HepG2 (cell line): ENCODE measurements around the gene PDGFB. TPM values are rescaled to one million over a fixed set of nuclear protein-coding genes. Genes with fewer than 3 reads are reported as not detected.

Experiments
- NAIF1 ChIP-seq: sonication (generic); formaldehyde crosslinking; IDR thresholded peaks from 2 replicates; pipeline ENCODE4 v1.5.0; 2020; ENCODE audit warnings: mild to moderate bottlenecking, missing genetic modification reagents, borderline replicate concordance
- SIX4 ChIP-seq: sonication (generic); formaldehyde crosslinking; IDR thresholded peaks from 2 replicates; pipeline ENCODE4 v1.4.0; 2020; ENCODE audit warnings: missing genetic modification reagents
- SOX13 ChIP-seq, 3 experiments: fragments of 450-650 bp in 1 of 3; sonication (generic) in 1 of 3; formaldehyde crosslinking in 1 of 3; IDR thresholded peaks in 2 of 3; conservative IDR thresholded peaks in 1 of 3; 2 replicates each; pipeline versions ENCODE4 v1.5.0 to v1.6.1; 2016 to 2020; ENCODE audit warnings: antibody characterized with exemption in 1 of 3, mild to moderate bottlenecking in 1 of 3, missing compliant biosample characterization in 1 of 3, missing genetic modification reagents in 1 of 3, moderate library complexity in 1 of 3
- ZBTB7A ChIP-seq: sonication (generic); formaldehyde crosslinking; IDR thresholded peaks from 2 replicates; pipeline ENCODE4 v1.8.0; 2022; ENCODE audit warnings: mild to moderate bottlenecking, missing genetic modification reagents
- ZNF121 ChIP-seq: sonication (generic); formaldehyde crosslinking; IDR thresholded peaks from 2 replicates; pipeline ENCODE4 v1.5.0; 2020; ENCODE audit warnings: mild to moderate bottlenecking, missing genetic modification reagents
- ZNF180 ChIP-seq: sonication (generic); formaldehyde crosslinking; IDR thresholded peaks from 2 replicates; pipeline ENCODE4 v1.4.0; 2020; ENCODE audit warnings: low read depth, missing genetic modification reagents, borderline replicate concordance
- ZNF224 ChIP-seq: sonication (generic); formaldehyde crosslinking; IDR thresholded peaks from 2 replicates; pipeline ENCODE4 v1.5.0; 2020; ENCODE audit warnings: mild to moderate bottlenecking, missing genetic modification reagents
- ZNF331 ChIP-seq: sonication (generic); formaldehyde crosslinking; IDR thresholded peaks from 2 replicates; pipeline ENCODE4 v1.4.0; 2020; ENCODE audit warnings: missing genetic modification reagents
- ZNF337 ChIP-seq: sonication (generic); formaldehyde crosslinking; IDR thresholded peaks from 2 replicates; pipeline ENCODE4 v1.5.1; 2020; ENCODE audit warnings: missing genetic modification reagents, low read depth, mild to moderate bottlenecking, borderline replicate concordance
- ZNF382 ChIP-seq: sonication (generic); formaldehyde crosslinking; IDR thresholded peaks from 2 replicates; pipeline ENCODE4 v1.5.0; 2020; ENCODE audit warnings: missing genetic modification reagents, mild to moderate bottlenecking, borderline replicate concordance
- polyA plus RNA-seq, 8 experiments: library from polyadenylated mRNA; depleted of rRNA in 3 of 8; stranded (reverse) in 7 of 8; unstranded in 1 of 8; fragments of >200 nt; fragmentation: Illumina TruSeq in 4 of 8; extraction: Trizol in 4 of 8; gene quantifications; 2 replicates each; pipeline versions ENCODE4 v1.2.1 to v1.2.3, GENCODE V29; 2011 to 2016; ENCODE audit warnings: low read depth in 4 of 8, missing spikeins in 1 of 8, mixed read lengths in 1 of 8; ENCODE audit not compliant: insufficient read depth in 1 of 8
- total RNA-seq, 5 experiments: library from RNA; depleted of rRNA; stranded (reverse); fragments of >200 nt; fragmentation: Illumina TruSeq; extraction: Trizol; gene quantifications; 2 replicates each; pipeline ENCODE4 v1.2.3, GENCODE V29; 2016; ENCODE audit warnings: low read depth in 1 of 5
- TF ChIP-seq, protein P1 (sequence below): sonication (generic); formaldehyde crosslinking; IDR thresholded peaks from 2 replicates; pipeline ENCODE4 v1.4.0; 2020; ENCODE audit warnings: mild to moderate bottlenecking, low read depth, missing genetic modification reagents
- TF ChIP-seq, protein P2 (sequence below): sonication (generic); formaldehyde crosslinking; IDR thresholded peaks from 2 replicates; pipeline ENCODE4 v1.4.0; 2020; ENCODE audit warnings: missing genetic modification reagents
- TF ChIP-seq, protein P3 (sequence below), 2 experiments: sonication (generic) in 1 of 2; formaldehyde crosslinking in 1 of 2; IDR thresholded peaks; 2 replicates each; pipeline versions ENCODE4 v1.4.0 to v1.6.1; 2016 to 2020; ENCODE audit warnings: borderline replicate concordance in 1 of 2, low read depth in 1 of 2, mild to moderate bottlenecking in 1 of 2, missing genetic modification reagents in 1 of 2
- TF ChIP-seq, protein P4 (sequence below): sonication (generic); formaldehyde crosslinking; IDR thresholded peaks from 2 replicates; pipeline ENCODE4 v1.5.0; 2020; ENCODE audit warnings: mild to moderate bottlenecking, missing genetic modification reagents

Gene PDGFB
- total and polyA plus RNA-seq, 2 of the 13 experiments (the other 11 are each of a cell fraction or from before 2014, with no cell fraction given), result 1.4 to 10.1 TPM

DNA sequence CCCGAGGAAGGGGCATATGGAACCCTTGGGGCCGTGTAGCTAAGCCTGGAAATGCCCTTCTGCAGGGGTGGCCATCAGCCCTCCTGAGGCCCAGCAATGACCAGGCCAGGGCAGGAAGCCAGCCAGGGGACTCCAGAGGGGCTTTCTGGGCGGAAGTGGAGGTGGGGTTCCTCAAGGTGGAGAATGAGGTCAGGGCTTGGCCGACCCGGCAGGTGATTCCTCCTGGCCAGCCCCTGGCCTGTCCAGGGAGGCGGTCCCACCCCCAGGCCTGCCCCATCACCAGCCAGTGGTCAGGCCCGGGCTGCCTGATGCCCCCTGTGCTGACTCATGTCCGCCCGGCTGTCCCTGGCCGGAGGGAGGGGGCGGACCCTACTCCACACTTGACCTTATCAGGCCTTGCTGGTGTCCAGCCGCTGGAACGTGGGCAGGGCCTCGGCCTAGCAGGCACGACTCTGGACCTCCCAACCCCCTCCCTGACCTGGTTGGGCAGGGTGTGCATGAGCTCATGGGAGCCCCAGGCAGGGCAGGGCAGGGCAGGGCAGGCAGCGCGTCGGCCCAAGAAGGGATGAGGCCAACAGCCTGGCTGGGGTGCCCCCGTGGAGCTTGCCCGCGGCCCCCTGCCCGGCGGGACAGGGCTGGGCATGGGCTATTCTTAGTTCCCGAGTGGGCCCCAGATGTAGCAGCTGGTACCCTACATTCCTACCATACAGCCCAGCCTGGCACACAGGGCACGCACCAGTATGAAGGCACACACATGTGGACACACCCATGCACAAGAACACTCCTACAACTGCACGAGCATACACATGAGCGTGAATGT lies 38.8 kb upstream of the PDGFB start (continued):
- TF ChIP-seq, protein P1, sequence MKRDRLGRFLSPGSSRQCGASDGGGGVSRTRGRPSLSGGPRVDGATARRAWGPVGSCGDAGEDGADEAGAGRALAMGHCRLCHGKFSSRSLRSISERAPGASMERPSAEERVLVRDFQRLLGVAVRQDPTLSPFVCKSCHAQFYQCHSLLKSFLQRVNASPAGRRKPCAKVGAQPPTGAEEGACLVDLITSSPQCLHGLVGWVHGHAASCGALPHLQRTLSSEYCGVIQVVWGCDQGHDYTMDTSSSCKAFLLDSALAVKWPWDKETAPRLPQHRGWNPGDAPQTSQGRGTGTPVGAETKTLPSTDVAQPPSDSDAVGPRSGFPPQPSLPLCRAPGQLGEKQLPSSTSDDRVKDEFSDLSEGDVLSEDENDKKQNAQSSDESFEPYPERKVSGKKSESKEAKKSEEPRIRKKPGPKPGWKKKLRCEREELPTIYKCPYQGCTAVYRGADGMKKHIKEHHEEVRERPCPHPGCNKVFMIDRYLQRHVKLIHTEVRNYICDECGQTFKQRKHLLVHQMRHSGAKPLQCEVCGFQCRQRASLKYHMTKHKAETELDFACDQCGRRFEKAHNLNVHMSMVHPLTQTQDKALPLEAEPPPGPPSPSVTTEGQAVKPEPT (CRISPR knock-in tag), result no peak; the same call in 1 of the 2 replicates
- TF ChIP-seq ZNF180 (CRISPR knock-in tag), result no peak
- no peak for TF ChIP-seq ZNF224 (CRISPR knock-in tag)
- TF ChIP-seq ZNF382 (CRISPR knock-in tag), result no peak
- TF ChIP-seq, protein P2, sequence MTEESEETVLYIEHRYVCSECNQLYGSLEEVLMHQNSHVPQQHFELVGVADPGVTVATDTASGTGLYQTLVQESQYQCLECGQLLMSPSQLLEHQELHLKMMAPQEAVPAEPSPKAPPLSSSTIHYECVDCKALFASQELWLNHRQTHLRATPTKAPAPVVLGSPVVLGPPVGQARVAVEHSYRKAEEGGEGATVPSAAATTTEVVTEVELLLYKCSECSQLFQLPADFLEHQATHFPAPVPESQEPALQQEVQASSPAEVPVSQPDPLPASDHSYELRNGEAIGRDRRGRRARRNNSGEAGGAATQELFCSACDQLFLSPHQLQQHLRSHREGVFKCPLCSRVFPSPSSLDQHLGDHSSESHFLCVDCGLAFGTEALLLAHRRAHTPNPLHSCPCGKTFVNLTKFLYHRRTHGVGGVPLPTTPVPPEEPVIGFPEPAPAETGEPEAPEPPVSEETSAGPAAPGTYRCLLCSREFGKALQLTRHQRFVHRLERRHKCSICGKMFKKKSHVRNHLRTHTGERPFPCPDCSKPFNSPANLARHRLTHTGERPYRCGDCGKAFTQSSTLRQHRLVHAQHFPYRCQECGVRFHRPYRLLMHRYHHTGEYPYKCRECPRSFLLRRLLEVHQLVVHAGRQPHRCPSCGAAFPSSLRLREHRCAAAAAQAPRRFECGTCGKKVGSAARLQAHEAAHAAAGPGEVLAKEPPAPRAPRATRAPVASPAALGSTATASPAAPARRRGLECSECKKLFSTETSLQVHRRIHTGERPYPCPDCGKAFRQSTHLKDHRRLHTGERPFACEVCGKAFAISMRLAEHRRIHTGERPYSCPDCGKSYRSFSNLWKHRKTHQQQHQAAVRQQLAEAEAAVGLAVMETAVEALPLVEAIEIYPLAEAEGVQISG (CRISPR knock-in tag), result peak; percentile 63
- TF ChIP-seq, protein P3, sequence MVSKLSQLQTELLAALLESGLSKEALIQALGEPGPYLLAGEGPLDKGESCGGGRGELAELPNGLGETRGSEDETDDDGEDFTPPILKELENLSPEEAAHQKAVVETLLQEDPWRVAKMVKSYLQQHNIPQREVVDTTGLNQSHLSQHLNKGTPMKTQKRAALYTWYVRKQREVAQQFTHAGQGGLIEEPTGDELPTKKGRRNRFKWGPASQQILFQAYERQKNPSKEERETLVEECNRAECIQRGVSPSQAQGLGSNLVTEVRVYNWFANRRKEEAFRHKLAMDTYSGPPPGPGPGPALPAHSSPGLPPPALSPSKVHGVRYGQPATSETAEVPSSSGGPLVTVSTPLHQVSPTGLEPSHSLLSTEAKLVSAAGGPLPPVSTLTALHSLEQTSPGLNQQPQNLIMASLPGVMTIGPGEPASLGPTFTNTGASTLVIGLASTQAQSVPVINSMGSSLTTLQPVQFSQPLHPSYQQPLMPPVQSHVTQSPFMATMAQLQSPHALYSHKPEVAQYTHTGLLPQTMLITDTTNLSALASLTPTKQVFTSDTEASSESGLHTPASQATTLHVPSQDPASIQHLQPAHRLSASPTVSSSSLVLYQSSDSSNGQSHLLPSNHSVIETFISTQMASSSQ (IDR thresholded peaks at IDR 0.05; ENCODE audit: low read depth), result peak; percentile 15; the same call in 1 of the 2 replicates
- TF ChIP-seq, protein P3 (CRISPR knock-in tag; IDR thresholded peaks at IDR 0.05; ENCODE audit: borderline replicate concordance), result peak; percentile 67; the same call in 1 of the 2 replicates
- peak; percentile 69 for TF ChIP-seq ZNF331 (CRISPR knock-in tag)
- peak; percentile 41; the same call in 1 of the 2 replicates for TF ChIP-seq ZNF337 (CRISPR knock-in tag)
- TF ChIP-seq SOX13 (IDR thresholded peaks at IDR 0.05), result no peak
- peak in 1 of 2 experiments; percentile 67; a peak in 2 of 4 replicates for TF ChIP-seq SOX13 (CRISPR knock-in tag; conservative IDR thresholded peaks at IDR 0.05 in 1 of 2, IDR thresholded peaks at IDR 0.05 in 1 of 2)
- TF ChIP-seq ZNF121, result peak; percentile 81
- TF ChIP-seq NAIF1 (CRISPR knock-in tag), result no peak
- peak; percentile 78 for TF ChIP-seq ZBTB7A (CRISPR knock-in tag)
- TF ChIP-seq, protein P4, sequence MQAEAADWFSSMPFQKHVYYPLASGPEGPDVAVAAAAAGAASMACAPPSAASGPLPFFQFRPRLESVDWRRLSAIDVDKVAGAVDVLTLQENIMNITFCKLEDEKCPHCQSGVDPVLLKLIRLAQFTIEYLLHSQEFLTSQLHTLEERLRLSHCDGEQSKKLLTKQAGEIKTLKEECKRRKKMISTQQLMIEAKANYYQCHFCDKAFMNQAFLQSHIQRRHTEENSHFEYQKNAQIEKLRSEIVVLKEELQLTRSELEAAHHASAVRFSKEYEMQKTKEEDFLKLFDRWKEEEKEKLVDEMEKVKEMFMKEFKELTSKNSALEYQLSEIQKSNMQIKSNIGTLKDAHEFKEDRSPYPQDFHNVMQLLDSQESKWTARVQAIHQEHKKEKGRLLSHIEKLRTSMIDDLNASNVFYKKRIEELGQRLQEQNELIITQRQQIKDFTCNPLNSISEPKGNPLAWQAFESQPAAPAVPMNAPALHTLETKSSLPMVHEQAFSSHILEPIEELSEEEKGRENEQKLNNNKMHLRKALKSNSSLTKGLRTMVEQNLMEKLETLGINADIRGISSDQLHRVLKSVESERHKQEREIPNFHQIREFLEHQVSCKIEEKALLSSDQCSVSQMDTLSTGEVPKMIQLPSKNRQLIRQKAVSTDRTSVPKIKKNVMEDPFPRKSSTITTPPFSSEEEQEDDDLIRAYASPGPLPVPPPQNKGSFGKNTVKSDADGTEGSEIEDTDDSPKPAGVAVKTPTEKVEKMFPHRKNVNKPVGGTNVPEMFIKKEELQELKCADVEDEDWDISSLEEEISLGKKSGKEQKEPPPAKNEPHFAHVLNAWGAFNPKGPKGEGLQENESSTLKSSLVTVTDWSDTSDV, result no peak
- no peak for TF ChIP-seq SIX4
